Heart left ventricle (tissue), 13 donors: ENCODE measurements around the gene CSF1R.

Experiments used
- POLR2A ChIP-seq, 2 donors: fragments of 450-650 bp; IDR thresholded peaks; one replicate each; pipeline ENCODE4 v1.6.1; 2017; ENCODE audit warnings: antibody characterized with exemption in 2 of 2, mild to moderate bottlenecking in 2 of 2, moderate library complexity in 2 of 2
- TF ChIP-seq, protein P1 (sequence below), 12 donors: fragments of 200-600 bp; sonication (generic) in 4 of 12; IDR thresholded peaks; one replicate each; pipeline versions ENCODE4 v1.5.0 to v1.8.0; 2018 to 2022; ENCODE audit warnings: antibody characterized with exemption in 12 of 12, mild to moderate bottlenecking in 5 of 12
- donor health status: ischemic (EF 13 %, LVEDD 7.1; RV severe dilation, severe dysfunction).
- donor health status: DM: no; HTN: yes; CAD: no.
- donor health status: DM: no; HTN: no; CAD: no.
- donor health status: ischemic (EF 25% LVEDD 6.9; RV normal size, moderate dysfunction).
- donor health status: ischemic (EF 25% LVEDD 5.7; RV mildly dilated, moderate dysfunction).
- donor health status: ischemic (EF 35%, LVEDD 5.7; RV mildly dilated, moderate dysfunction).
- donor health status: nonischemic (EF 11% LVEDD 7.7; RV severe dilation, severe dysfunction).
- donor health status: DM: yes; HTN: yes; CAD: no.
- donor health status: PGD.
- donor health status: ischemic (EF 29% LVEDD 5.4; RV normal size, mild dysfunction).
- donor health status: nonischemic (EF 23%, LVEDD 6.1; RV moderate dilation, normal function).

GRCh38 chr5:150066901-150067396 is 19.4 kb downstream of the CSF1R start:
- TF ChIP-seq, protein P1, sequence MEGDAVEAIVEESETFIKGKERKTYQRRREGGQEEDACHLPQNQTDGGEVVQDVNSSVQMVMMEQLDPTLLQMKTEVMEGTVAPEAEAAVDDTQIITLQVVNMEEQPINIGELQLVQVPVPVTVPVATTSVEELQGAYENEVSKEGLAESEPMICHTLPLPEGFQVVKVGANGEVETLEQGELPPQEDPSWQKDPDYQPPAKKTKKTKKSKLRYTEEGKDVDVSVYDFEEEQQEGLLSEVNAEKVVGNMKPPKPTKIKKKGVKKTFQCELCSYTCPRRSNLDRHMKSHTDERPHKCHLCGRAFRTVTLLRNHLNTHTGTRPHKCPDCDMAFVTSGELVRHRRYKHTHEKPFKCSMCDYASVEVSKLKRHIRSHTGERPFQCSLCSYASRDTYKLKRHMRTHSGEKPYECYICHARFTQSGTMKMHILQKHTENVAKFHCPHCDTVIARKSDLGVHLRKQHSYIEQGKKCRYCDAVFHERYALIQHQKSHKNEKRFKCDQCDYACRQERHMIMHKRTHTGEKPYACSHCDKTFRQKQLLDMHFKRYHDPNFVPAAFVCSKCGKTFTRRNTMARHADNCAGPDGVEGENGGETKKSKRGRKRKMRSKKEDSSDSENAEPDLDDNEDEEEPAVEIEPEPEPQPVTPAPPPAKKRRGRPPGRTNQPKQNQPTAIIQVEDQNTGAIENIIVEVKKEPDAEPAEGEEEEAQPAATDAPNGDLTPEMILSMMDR (IDR thresholded peaks at IDR 0.05): no peak
- no peak for TF ChIP-seq POLR2A (IDR thresholded peaks at IDR 0.05)
